Measurements from ENCODE around the gene LCE2A. TPM values are rescaled to one million over a fixed set of nuclear protein-coding genes. Genes with fewer than 3 reads are reported as not detected.
A peak's percentile ranks its signal among the peaks of the same experiment; 100 is the strongest.

LCE2A gene
- total RNA-seq, 1 donor from 2014 or later: not detected

GRCh38 chr1:152707860-152708259 lies 9.7 kb downstream of the LCE2A start, which contains the start of gene LCE4A:
TSS of gene LCE4A (plus strand) at chr1:152708160. CDS start at chr1:152709076, 916 bp downstream.
- no peak for DNase-seq (ENCODE audit: low read depth)
- TF ChIP-seq CTCF (conservative IDR thresholded peaks at IDR 0.05; ENCODE audit: low read depth, low read length): no peak
- no peak within 1 kb of the TSS for H3K4me3 ChIP-seq (ENCODE audit: low read depth, low read length)

DNA sequence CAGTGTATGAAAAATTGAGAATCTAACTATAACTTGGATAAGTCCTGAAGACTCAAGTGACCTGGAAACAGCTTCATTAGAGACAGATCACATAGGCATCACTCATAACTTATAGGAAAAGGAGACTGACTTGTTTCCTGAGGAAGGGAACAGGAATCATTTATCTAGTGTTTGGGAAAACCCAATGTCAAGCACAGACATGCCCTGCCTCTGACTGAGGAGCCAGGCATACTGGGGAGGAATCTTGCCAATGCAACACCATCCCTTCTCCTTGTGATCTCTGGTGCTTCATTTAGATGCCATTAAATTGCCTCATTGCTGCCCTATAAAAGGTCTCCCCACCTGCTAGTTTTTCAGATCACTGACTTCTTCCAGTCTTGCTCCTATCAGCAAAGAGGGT lies 20.1 kb downstream of the LCE2A start:
- no peak for DNase-seq (ENCODE audit: low read depth)
- TF ChIP-seq CTCF (conservative IDR thresholded peaks at IDR 0.05; ENCODE audit: low read depth, low read length): no peak
- no peak overlapping the region for H3K4me3 ChIP-seq (ENCODE audit: low read depth, low read length)

DNA sequence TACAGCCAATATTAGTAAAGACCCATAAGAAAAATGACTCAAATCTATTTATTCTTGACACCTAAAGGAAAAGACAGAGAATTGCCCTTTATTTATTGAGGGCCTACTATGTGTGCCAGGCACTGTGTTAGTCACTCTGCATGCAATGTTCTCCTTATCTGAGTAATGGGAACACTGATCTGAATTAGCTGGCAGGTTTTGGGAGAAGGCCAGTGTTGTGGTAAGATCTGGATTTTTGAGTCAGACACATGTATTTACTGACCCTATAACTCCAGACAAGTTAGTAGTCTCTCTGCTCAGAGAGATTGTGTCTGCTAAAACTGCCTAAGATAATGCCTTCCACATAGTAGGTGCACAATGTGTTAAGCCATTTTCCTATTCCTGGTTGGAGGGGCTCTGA lies 27.1 kb downstream of the LCE2A start:
- DNase-seq (ENCODE audit: low read depth): no peak
- no peak for TF ChIP-seq CTCF (conservative IDR thresholded peaks at IDR 0.05; ENCODE audit: low read depth, low read length)
- no peak overlapping the region for H3K4me3 ChIP-seq (ENCODE audit: low read depth, low read length)

- no peak for DNase-seq (ENCODE audit: low read depth)
- no peak overlapping the region for H3K4me3 ChIP-seq (ENCODE audit: low read depth, low read length)
- TF ChIP-seq CTCF (conservative IDR thresholded peaks at IDR 0.05; ENCODE audit: low read depth, low read length): no peak
These were observed 30.8 kb downstream of the LCE2A start for GRCh38 chr1:152728986-152729385.

DNA sequence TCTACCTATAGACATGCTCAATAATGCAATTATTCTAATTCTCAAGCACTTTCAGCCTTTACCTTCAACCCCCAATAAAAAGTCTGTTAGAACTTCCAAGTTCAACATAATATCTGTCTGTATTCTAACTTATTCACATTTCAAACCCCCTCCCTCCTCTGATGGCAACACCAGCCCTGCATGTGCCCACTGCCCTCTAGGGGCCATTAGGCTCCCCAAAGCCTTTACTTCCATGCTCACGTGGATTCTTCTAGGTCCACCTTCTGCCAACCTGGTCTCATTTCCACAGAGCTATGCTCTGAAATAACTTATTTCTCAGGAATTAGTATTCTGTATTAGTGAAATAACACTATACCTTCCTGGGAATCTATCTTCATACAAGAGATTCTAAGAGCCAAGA lies 37.5 kb downstream of the LCE2A start:
- H3K4me3 ChIP-seq (ENCODE audit: low read depth, low read length): no peak overlapping the region
- peak; percentile 43 for TF ChIP-seq CTCF (conservative IDR thresholded peaks at IDR 0.05; ENCODE audit: low read depth, low read length)
- DNase-seq (ENCODE audit: low read depth): no peak

- no peak for DNase-seq (ENCODE audit: low read depth)
- H3K4me3 ChIP-seq (ENCODE audit: low read depth, low read length): no peak overlapping the region
- TF ChIP-seq CTCF (conservative IDR thresholded peaks at IDR 0.05; ENCODE audit: low read depth, low read length): no peak
These were observed 39.9 kb downstream of the LCE2A start for GRCh38 chr1:152737997-152738396.

- no peak for TF ChIP-seq CTCF (conservative IDR thresholded peaks at IDR 0.05; ENCODE audit: low read depth, low read length)
- DNase-seq (ENCODE audit: low read depth): no peak
- no peak overlapping the region for H3K4me3 ChIP-seq (ENCODE audit: low read depth, low read length)
These were observed 41.7 kb downstream of the LCE2A start for GRCh38 chr1:152739841-152740240.

All from epithelial cell of proximal tubule (primary cell).